ENCODE data around the gene ZNF521.

DNA sequence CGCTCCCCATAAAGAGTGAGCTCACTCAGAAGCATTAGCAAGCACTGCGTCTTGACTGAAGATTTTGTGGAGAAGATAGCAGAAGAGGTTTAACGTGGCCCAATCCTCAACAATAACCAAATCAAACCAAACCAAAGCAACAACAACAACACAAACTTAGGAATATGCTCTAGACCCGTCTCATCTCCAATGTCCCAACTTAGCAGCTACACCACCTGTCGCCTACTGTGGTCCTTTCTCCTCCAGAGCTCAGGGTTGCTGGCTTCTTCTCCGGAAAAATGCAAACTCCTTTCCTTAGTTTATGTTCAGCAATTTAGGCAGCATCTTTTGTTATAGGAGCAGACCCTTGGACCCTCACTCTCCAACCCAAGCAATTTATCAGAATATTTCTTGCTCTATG, 301.4 kb downstream of the ZNF521 start:
- TF ChIP-seq ARNTL (CRISPR knock-in tag; IDR thresholded peaks at IDR 0.05; ENCODE audit: borderline replicate concordance, low read depth) (no peak), PATZ1 (CRISPR knock-in tag; IDR thresholded peaks at IDR 0.05; ENCODE audit: borderline replicate concordance) (no peak), ZNF70 (CRISPR knock-in tag; IDR thresholded peaks at IDR 0.05) (no peak), ISL1 (CRISPR knock-in tag; IDR thresholded peaks at IDR 0.05) (no peak)

Data from SK-N-SH treated with all-trans-retinoic acid at 6 μM for 48 hours (cell line).